ENCODE results near the gene ZBED6.
A peak's percentile ranks its signal among the peaks of the same experiment; 100 is the strongest.
"Not testable (repeated sequence)": the region's sequence is repeated elsewhere in the genome, so short reads cannot be mapped to it uniquely, and the experiment has no call there.

The ZBED6 gene

DNA sequence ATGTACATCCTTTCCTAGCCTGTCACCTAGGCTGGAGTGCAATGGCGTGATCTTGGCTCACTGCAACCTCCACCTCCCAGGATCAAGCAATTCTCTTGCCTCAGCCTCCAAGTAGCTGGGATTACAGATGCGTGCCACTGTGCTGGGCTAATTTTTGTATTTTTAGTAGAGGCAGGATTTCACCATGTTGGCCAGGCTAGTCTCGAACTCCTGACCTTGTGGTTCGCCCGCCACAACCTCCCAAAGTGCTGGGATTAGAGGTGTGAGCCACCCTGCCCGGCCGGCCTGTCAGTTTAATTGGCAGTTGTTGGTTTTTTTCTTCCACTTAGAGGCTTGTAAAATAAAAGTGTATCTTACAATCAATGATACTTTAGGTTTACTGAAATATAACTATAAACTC lies 1.9 kb upstream of the ZBED6 start:
- H3K4me2 ChIP-seq (ENCODE audit: insufficient read depth, low read length, poor library complexity, severe bottlenecking); H3K23ac ChIP-seq (ENCODE audit: low read depth, low read length, poor library complexity); H2BK5ac ChIP-seq (ENCODE audit: low read length); H2BK15ac ChIP-seq (ENCODE audit: low read length); H3K27ac ChIP-seq (replicated peaks; ENCODE audit: low read length); H3K14ac ChIP-seq (ENCODE audit: low read length); H2BK120ac ChIP-seq (ENCODE audit: low read depth, low read length); H3K18ac ChIP-seq (ENCODE audit: low read length); H2AK5ac ChIP-seq (ENCODE audit: low read depth, low read length); DNase-seq (ENCODE audit: low spot score); H3K4me3 ChIP-seq (ENCODE audit: low read length in 2 of 2); H2BK12ac ChIP-seq (ENCODE audit: low read length); H4K91ac ChIP-seq (ENCODE audit: low read depth, low read length, poor library complexity); H3K9ac ChIP-seq (ENCODE audit: low read depth, low read length, poor library complexity); H2AFZ ChIP-seq (ENCODE audit: low read length); H4K8ac ChIP-seq (ENCODE audit: low read depth, low read length); H3K4ac ChIP-seq (ENCODE audit: low read length); H3K4me1 ChIP-seq (ENCODE audit: control insufficient read depth in 2 of 2, insufficient read depth in 1 of 2, low read depth in 1 of 2, low read length in 2 of 2); H3K27me3 ChIP-seq (ENCODE audit: control insufficient read depth in 3 of 3, insufficient read depth in 3 of 3, low read depth in 1 of 3, low read length in 3 of 3); H3K79me1 ChIP-seq (ENCODE audit: low read depth, low read length): not testable (repeated sequence)
- WGBS, 2 donors (ENCODE audit: extremely low coverage in 2 of 2, insufficient read length in 2 of 2, insufficient replicate concordance in 1 of 2), result no CpG with 5 or more reads among the region's 7 CpGs
- Histone ChIP-seq H3K36me3 (replicated peaks in 1 of 2; ENCODE audit: control insufficient read depth in 2 of 2, insufficient read depth in 2 of 2, low read length in 2 of 2) (peaks cover 9 to 20% of the 10 kb centered on the region in 2 donors), H3K9me3 (replicated peaks in 1 of 2; ENCODE audit: control insufficient read depth in 2 of 2, insufficient read depth in 1 of 2, low read depth in 1 of 2, low read length in 2 of 2) (peaks cover 6 to 16% of the 10 kb centered on the region in 2 donors)

DNA sequence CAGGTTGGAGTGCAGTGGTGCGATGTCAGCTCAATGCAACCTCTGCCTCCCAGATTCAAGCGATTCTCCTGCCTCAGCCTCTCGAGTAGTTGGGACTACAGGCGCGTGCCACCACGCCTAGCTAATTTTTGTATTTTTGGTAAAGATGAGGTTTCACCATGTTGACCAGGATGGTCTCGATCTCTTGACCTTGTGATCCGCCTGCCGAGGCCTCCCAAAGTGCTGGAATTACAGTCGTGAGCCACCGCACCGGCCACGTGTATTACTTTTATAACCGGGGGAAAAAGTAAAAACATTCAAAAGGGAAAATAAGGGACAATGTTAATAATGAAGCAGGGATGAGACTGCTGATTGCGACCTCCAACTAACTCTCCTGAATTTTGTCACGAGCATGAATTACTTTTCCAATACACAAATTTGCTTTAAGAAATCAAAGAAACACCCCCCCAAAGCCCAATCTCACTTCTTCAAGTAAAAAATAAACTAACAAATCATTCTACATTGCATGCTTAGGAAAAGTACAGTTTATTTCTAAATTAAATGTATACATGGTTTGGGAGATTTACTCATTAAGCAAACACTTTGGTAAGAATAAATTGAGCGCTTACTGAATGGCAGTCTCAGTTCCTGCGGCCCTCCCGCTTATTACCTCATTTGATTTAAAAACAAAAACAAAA lies 521 bp upstream of the ZBED6 start:
- Histone ChIP-seq H3K79me1 (ENCODE audit: low read depth, low read length) (peaks cover 3% of the 10 kb centered on the region), H3K9ac (ENCODE audit: low read depth, low read length, poor library complexity) (no peak overlapping the region), H4K8ac (ENCODE audit: low read depth, low read length) (no peak overlapping the region), H4K91ac (ENCODE audit: low read depth, low read length, poor library complexity) (no peak overlapping the region), H2BK120ac (ENCODE audit: low read depth, low read length) (no peak overlapping the region), H3K36me3 (replicated peaks in 1 of 2; ENCODE audit: control insufficient read depth in 2 of 2, insufficient read depth in 2 of 2, low read length in 2 of 2) (peaks cover 12 to 34% of the 10 kb centered on the region in 2 donors), H2BK15ac (ENCODE audit: low read length) (no peak overlapping the region), H3K27ac (replicated peaks; ENCODE audit: low read length) (no peak overlapping the region), H2BK5ac (ENCODE audit: low read length) (no peak overlapping the region), H2BK12ac (ENCODE audit: low read length) (no peak overlapping the region), H2AK5ac (ENCODE audit: low read depth, low read length) (no peak overlapping the region), H3K18ac (ENCODE audit: low read length) (no peak overlapping the region), H3K4me1 (ENCODE audit: control insufficient read depth in 2 of 2, insufficient read depth in 1 of 2, low read depth in 1 of 2, low read length in 2 of 2) (peaks cover 1 to 4% of the 10 kb centered on the region in 2 donors), H3K4me3 (ENCODE audit: low read length in 2 of 2) (peak overlapping the region in 1 of 2 donors; percentile 57), H3K9me3 (replicated peaks in 1 of 2; ENCODE audit: control insufficient read depth in 2 of 2, insufficient read depth in 1 of 2, low read depth in 1 of 2, low read length in 2 of 2) (peaks cover 9 to 29% of the 10 kb centered on the region in 2 donors), H3K14ac (ENCODE audit: low read length) (no peak overlapping the region), H3K23ac (ENCODE audit: low read depth, low read length, poor library complexity) (no peak overlapping the region), H2AFZ (ENCODE audit: low read length) (peak overlapping the region; percentile 90), H3K4ac (ENCODE audit: low read length) (no peak overlapping the region), H3K27me3 (ENCODE audit: control insufficient read depth in 3 of 3, insufficient read depth in 3 of 3, low read depth in 1 of 3, low read length in 3 of 3) (no peaks in the 10 kb centered on the region), H3K4me2 (ENCODE audit: insufficient read depth, low read length, poor library complexity, severe bottlenecking) (peak overlapping the region; percentile 37)
- no CpG with 5 or more reads among the region's 19 CpGs for WGBS, 2 donors (ENCODE audit: extremely low coverage in 2 of 2, insufficient read length in 2 of 2, insufficient replicate concordance in 1 of 2)
- DNase-seq (ENCODE audit: low spot score), result no peak

DNA sequence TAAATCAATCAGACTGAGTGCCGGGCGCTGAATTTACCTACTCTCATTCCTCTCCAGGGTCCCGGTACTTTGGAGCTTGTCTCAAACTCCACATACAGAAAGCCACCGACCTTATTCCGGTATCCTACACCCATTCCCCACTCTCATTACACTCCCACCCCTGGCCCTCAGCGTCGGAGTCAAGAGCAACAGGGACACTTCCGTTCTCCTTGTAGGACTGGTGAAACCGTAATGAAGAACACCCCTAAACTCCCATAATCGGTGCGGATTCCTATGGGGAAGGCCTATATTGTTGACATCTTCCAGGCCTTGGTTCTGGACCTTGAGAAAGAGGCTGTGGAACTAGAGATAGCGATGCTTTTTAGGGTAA lies 798 bp downstream of the ZBED6 start:
- H3K4ac ChIP-seq (ENCODE audit: low read length), result no peak overlapping the region
- no peak overlapping the region for H2BK5ac ChIP-seq (ENCODE audit: low read length)

DNA sequence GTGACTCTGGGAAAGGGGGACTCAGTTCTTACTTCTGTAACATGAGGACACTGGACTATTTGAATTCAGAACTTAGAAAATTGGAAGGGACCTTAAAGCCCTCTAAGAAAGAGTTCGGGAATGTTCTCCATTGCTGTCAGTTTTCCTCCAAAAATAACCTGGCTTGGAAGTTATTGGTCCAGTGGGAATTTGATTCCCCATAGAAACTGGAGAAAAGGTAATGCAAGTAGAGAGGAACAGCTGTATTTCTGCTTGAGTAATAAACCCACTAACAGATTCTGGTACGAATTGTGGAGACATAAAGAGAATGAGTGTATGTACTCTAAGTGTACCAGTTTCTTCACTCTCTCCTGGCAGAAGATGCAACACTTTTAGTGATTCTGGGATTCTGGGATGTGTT lies 1.8 kb downstream of the ZBED6 start:
- WGBS, 2 donors (ENCODE audit: extremely low coverage in 2 of 2, insufficient read length in 2 of 2, insufficient replicate concordance in 1 of 2), result no CpG with 5 or more reads among the region's 2 CpGs
- Histone ChIP-seq H3K36me3 (replicated peaks in 1 of 2; ENCODE audit: control insufficient read depth in 2 of 2, insufficient read depth in 2 of 2, low read length in 2 of 2) (peaks cover 12 to 55% of the 10 kb centered on the region in 2 donors), H3K79me1 (ENCODE audit: low read depth, low read length) (peaks cover 3% of the 10 kb centered on the region), H2BK15ac (ENCODE audit: low read length) (no peak overlapping the region), H2AFZ (ENCODE audit: low read length) (no peak overlapping the region), H3K14ac (ENCODE audit: low read length) (no peak overlapping the region), H3K9ac (ENCODE audit: low read depth, low read length, poor library complexity) (no peak overlapping the region), H3K4me1 (ENCODE audit: control insufficient read depth in 2 of 2, insufficient read depth in 1 of 2, low read depth in 1 of 2, low read length in 2 of 2) (peaks cover 1 to 4% of the 10 kb centered on the region in 2 donors), H3K27me3 (ENCODE audit: control insufficient read depth in 3 of 3, insufficient read depth in 3 of 3, low read depth in 1 of 3, low read length in 3 of 3) (no peaks in the 10 kb centered on the region), H3K18ac (ENCODE audit: low read length) (no peak overlapping the region), H4K91ac (ENCODE audit: low read depth, low read length, poor library complexity) (no peak overlapping the region), H4K8ac (ENCODE audit: low read depth, low read length) (no peak overlapping the region), H3K27ac (replicated peaks; ENCODE audit: low read length) (no peak overlapping the region), H2BK120ac (ENCODE audit: low read depth, low read length) (no peak overlapping the region), H2BK5ac (ENCODE audit: low read length) (no peak overlapping the region), H3K23ac (ENCODE audit: low read depth, low read length, poor library complexity) (no peak overlapping the region), H3K9me3 (replicated peaks in 1 of 2; ENCODE audit: control insufficient read depth in 2 of 2, insufficient read depth in 1 of 2, low read depth in 1 of 2, low read length in 2 of 2) (peaks cover 9 to 38% of the 10 kb centered on the region in 2 donors), H2AK5ac (ENCODE audit: low read depth, low read length) (no peak overlapping the region), H3K4me3 (ENCODE audit: low read length in 2 of 2) (peak overlapping the region in 1 of 2 donors; percentile 57), H3K4me2 (ENCODE audit: insufficient read depth, low read length, poor library complexity, severe bottlenecking) (no peak overlapping the region), H3K4ac (ENCODE audit: low read length) (no peak overlapping the region), H2BK12ac (ENCODE audit: low read length) (no peak overlapping the region)
- no peak for DNase-seq (ENCODE audit: low spot score)

More for the DNA sequence above, 798 bp downstream of the ZBED6 start:
- Histone ChIP-seq H4K8ac (ENCODE audit: low read depth, low read length) (no peak overlapping the region), H3K36me3 (replicated peaks in 1 of 2; ENCODE audit: control insufficient read depth in 2 of 2, insufficient read depth in 2 of 2, low read length in 2 of 2) (peaks cover 12 to 45% of the 10 kb centered on the region in 2 donors), H3K4me1 (ENCODE audit: control insufficient read depth in 2 of 2, insufficient read depth in 1 of 2, low read depth in 1 of 2, low read length in 2 of 2) (peaks cover 1 to 4% of the 10 kb centered on the region in 2 donors), H2AFZ (ENCODE audit: low read length) (peak overlapping the region; percentile 70), H3K18ac (ENCODE audit: low read length) (peak overlapping the region; percentile 50), H3K4me2 (ENCODE audit: insufficient read depth, low read length, poor library complexity, severe bottlenecking) (peak overlapping the region; percentile 58), H2BK12ac (ENCODE audit: low read length) (no peak overlapping the region), H3K9me3 (replicated peaks in 1 of 2; ENCODE audit: control insufficient read depth in 2 of 2, insufficient read depth in 1 of 2, low read depth in 1 of 2, low read length in 2 of 2) (peaks cover 9 to 33% of the 10 kb centered on the region in 2 donors), H2BK120ac (ENCODE audit: low read depth, low read length) (no peak overlapping the region), H3K4me3 (ENCODE audit: low read length in 2 of 2) (peak overlapping the region; percentile 57 to 93), H2AK5ac (ENCODE audit: low read depth, low read length) (no peak overlapping the region), H3K27ac (replicated peaks; ENCODE audit: low read length) (peak overlapping the region; percentile 97), H2BK15ac (ENCODE audit: low read length) (no peak overlapping the region), H3K9ac (ENCODE audit: low read depth, low read length, poor library complexity) (peak overlapping the region; percentile 88), H3K23ac (ENCODE audit: low read depth, low read length, poor library complexity) (peak overlapping the region; percentile 44), H4K91ac (ENCODE audit: low read depth, low read length, poor library complexity) (no peak overlapping the region), H3K27me3 (ENCODE audit: control insufficient read depth in 3 of 3, insufficient read depth in 3 of 3, low read depth in 1 of 3, low read length in 3 of 3) (no peaks in the 10 kb centered on the region), H3K14ac (ENCODE audit: low read length) (no peak overlapping the region), H3K79me1 (ENCODE audit: low read depth, low read length) (peaks cover 3% of the 10 kb centered on the region)
- DNase-seq (ENCODE audit: low spot score), result no peak
- WGBS, 2 donors (ENCODE audit: extremely low coverage in 2 of 2, insufficient read length in 2 of 2, insufficient replicate concordance in 1 of 2), result no CpG with 5 or more reads among the region's 12 CpGs
